ENCODE measurements around the gene NGDN. TPM values are rescaled to one million over a fixed set of nuclear protein-coding genes. Genes with fewer than 3 reads are reported as not detected.

NGDN gene
- total and polyA plus RNA-seq, 12 donors, result 24.4 to 61.3 (median 36.4) TPM

DNA sequence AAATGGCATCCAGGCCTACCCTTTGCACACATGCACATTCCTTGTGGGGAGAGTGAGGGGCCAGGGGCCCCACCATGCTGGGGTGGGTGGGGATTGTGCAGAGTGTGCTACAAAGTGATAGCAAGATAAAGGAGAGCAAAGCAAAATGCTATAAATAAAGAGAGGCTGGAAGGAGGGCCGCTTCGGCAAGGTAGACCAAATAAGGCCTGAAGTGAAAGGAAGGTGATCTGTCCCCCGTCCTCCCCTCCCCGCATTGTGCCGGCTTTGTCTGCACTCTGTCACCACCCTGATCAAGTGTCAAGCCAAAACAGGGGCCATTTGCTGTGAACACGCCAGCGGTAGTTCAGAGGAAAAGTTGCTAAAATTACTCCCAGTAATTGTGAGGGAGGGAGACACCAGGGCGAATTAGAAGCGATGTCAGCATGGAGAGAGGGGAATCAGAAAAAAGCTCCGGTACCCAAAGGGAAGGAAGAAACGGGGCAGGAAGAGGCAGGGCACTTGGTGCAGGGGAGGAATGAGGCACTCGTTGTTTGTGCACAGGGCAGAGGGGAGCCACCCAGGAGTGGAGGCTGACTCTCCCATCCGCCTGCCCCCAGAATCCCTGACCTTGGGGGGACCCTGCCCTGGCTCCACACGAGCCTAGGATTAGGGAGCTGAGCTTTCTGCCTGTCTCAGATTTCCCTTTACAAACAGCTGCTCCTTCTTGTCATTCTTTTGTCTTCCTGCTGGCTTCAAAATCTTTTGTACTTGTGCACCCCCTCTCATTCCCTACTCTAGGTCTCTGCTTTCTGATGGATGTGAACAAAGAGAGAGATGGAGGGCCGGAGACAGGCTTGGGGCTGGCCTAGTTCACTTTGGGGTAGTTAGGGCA is 31.2 kb upstream of the NGDN start:
- WGBS, 4 donors, result 60 to 69% (median 65%) methylated on average over 15 of the region's 15 CpGs

GRCh38 chr14:23439107-23439835 is 30.2 kb upstream of the NGDN start:
- no peaks in the 10 kb centered on the region for H3K4me1 ChIP-seq (replicated peaks in 1 of 2)
- intact Hi-C loops (cut with DNase I), result no loop called here
- H3K9me3 ChIP-seq (replicated peaks in 1 of 3), result no peaks in the 10 kb centered on the region
- no peaks in the 10 kb centered on the region for H3K36me3 ChIP-seq (replicated peaks in 1 of 2)
- no peak for TF ChIP-seq POLR2A (IDR thresholded peaks at IDR 0.05)
- TF ChIP-seq, protein P1, sequence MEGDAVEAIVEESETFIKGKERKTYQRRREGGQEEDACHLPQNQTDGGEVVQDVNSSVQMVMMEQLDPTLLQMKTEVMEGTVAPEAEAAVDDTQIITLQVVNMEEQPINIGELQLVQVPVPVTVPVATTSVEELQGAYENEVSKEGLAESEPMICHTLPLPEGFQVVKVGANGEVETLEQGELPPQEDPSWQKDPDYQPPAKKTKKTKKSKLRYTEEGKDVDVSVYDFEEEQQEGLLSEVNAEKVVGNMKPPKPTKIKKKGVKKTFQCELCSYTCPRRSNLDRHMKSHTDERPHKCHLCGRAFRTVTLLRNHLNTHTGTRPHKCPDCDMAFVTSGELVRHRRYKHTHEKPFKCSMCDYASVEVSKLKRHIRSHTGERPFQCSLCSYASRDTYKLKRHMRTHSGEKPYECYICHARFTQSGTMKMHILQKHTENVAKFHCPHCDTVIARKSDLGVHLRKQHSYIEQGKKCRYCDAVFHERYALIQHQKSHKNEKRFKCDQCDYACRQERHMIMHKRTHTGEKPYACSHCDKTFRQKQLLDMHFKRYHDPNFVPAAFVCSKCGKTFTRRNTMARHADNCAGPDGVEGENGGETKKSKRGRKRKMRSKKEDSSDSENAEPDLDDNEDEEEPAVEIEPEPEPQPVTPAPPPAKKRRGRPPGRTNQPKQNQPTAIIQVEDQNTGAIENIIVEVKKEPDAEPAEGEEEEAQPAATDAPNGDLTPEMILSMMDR (IDR thresholded peaks at IDR 0.05), result no peak
- H3K27ac ChIP-seq, result no peak overlapping the region
- 51 to 83% (median 77%) methylated on average over 4 to 6 of the region's 6 CpGs for WGBS, 4 donors
- H3K4me3 ChIP-seq, result no peak overlapping the region
- H3K27me3 ChIP-seq, result no peaks in the 10 kb centered on the region
- peak in 1 of 7 donors; percentile 38 for DNase-seq

More for the DNA sequence above, 31.2 kb upstream of the NGDN start:
- Histone ChIP-seq H3K27me3 (no peaks in the 10 kb centered on the region), H3K4me1 (replicated peaks in 1 of 2) (no peaks in the 10 kb centered on the region), H3K27ac (no peak overlapping the region), H3K4me3 (no peak overlapping the region), H3K36me3 (replicated peaks in 1 of 2) (no peaks in the 10 kb centered on the region), H3K9me3 (replicated peaks in 1 of 3) (no peaks in the 10 kb centered on the region)
- TF ChIP-seq, protein P1 (IDR thresholded peaks at IDR 0.05), result no peak
- no peak for TF ChIP-seq POLR2A (IDR thresholded peaks at IDR 0.05)
- peak in 1 of 7 donors; percentile 46 for DNase-seq
- intact Hi-C loops (cut with DNase I), result no loop called here

DNA sequence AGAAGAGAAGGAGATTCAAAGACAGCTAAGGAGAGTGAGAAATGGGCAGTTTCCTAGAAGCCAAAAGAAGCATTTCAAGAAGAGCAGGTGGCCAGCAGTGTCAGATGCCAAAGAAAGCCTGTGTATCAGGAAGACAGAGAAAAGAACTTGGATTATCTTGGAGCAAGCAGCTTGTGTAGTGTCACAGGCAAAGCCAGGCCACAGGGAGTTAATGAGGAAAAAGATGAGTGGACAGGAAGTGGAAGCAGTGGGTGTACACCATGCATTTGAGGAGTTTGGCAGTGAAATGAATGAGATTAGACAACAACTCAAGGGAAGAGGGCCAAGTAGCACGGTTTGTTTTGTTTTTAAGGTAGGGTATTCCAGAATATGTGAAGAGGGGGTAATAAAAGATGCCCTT is 28.4 kb upstream of the NGDN start:
- TF ChIP-seq, protein P1 (IDR thresholded peaks at IDR 0.05), result no peak
- TF ChIP-seq POLR2A (IDR thresholded peaks at IDR 0.05), result no peak
- no peaks in the 10 kb centered on the region for H3K9me3 ChIP-seq (replicated peaks in 1 of 3)
- intact Hi-C loops (cut with DNase I), result no loop called here
- no peak overlapping the region for H3K27ac ChIP-seq
- DNase-seq, result no peak
- no peaks in the 10 kb centered on the region for H3K27me3 ChIP-seq
- WGBS, 4 donors, result 40 to 51% (median 46%) methylated on average over 1 of the region's 1 CpG
- no peaks in the 10 kb centered on the region for H3K36me3 ChIP-seq (replicated peaks in 1 of 2)
- H3K4me3 ChIP-seq, result no peak overlapping the region
- H3K4me1 ChIP-seq (replicated peaks in 1 of 2), result no peaks in the 10 kb centered on the region

DNA sequence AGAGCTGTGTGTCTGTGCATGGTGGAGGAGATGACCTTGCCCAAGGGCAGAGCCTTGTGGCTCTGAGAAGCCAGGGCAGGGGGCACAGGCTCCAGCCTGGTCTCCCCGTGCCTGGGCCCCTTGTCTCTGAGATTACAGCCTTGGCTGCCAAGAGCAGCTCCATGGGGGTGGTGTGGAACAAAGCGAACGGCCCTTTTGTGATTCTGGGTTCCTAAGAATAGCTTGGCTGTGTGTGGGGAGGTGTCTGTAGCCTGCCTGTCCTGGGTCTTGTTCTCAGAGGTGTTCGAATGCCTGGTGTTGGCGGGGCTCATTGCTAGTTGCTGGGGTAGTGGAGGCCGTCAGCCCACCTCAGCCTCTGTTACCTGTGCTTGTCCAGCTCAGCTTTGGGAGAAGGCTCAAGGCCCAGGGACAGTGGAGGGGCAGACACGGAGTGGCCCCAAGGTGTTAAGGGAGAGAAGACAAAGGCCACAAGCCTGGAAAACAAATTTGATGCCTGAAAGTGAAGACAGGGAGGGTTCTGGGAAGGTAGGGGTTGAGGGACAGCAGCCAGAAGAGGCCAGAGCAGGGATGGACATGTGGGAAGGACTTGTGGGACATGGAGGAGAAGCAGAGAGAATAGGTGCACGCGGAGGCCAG is 26.7 kb upstream of the NGDN start:
- H3K36me3 ChIP-seq (replicated peaks in 1 of 2), result no peaks in the 10 kb centered on the region
- no peak for TF ChIP-seq POLR2A (IDR thresholded peaks at IDR 0.05)
- TF ChIP-seq, protein P1 (IDR thresholded peaks at IDR 0.05), result no peak
- H3K9me3 ChIP-seq (replicated peaks in 1 of 3), result no peaks in the 10 kb centered on the region
- H3K4me1 ChIP-seq (replicated peaks in 1 of 2), result no peaks in the 10 kb centered on the region
- WGBS, 4 donors, result 62 to 77% (median 70%) methylated on average over 9 of the region's 9 CpGs
- peak in 1 of 7 donors; percentile 27 for DNase-seq
- no peak overlapping the region for H3K27ac ChIP-seq
- H3K4me3 ChIP-seq, result no peak overlapping the region
- intact Hi-C loops (cut with DNase I), result no loop called here
- no peaks in the 10 kb centered on the region for H3K27me3 ChIP-seq

All from adrenal gland (tissue), 12 donors.